ENCODE data around the gene ANKRD63. TPM values are rescaled to one million over a fixed set of nuclear protein-coding genes. Genes with fewer than 3 reads are reported as not detected.

Gene ANKRD63
- total and polyA plus RNA-seq, 2 of the 13 experiments (the other 11 are each of a cell fraction or from before 2014, with no cell fraction given), result not detected

DNA sequence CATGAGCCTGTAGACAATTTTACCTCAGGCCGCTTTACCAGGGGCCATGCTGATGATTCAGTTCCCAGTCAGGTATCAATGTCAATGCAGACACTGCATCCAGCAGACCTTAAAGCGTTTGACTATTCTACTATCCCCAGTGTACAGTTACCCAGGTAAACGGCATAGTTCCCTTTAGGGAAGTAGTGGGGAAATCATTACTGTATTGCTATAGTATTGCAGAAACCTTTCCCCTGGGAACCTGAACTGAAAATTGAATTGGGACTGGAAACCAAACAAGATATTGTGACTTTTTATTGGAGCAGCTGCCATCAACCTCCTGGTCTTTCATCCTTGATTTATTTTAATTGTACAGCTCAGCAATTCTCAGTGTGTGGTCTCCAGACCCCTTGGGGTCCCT is 34.1 kb upstream of the ANKRD63 start:
- Histone ChIP-seq H3K4me3 (replicated peaks in 1 of 3; ENCODE audit: insufficient read depth in 1 of 3, low read depth in 2 of 3, low read length in 3 of 3) (no peak overlapping the region), H3K27ac (ENCODE audit: extremely low read length, insufficient read depth, low read length) (no peak overlapping the region), H3K9ac (ENCODE audit: insufficient read depth, low read depth, low read length) (no peak overlapping the region), H3K9me3 (ENCODE audit: low read length) (no peaks in the 10 kb centered on the region), H3K36me3 (replicated peaks in 1 of 2; ENCODE audit: control insufficient read depth in 1 of 2, insufficient read depth in 2 of 2, low read length in 2 of 2) (no peaks in the 10 kb centered on the region), H2AFZ (ENCODE audit: low read length) (no peak overlapping the region), H4K20me1 (ENCODE audit: insufficient read depth, low read length) (no peaks in the 10 kb centered on the region), H3K27me3 (ENCODE audit: control insufficient read depth in 1 of 2, insufficient read depth in 2 of 2, low read length in 2 of 2) (peaks cover 1 to 29% of the 10 kb centered on the region in 2 experiments; a peak in 1 of 5 replicates), H3K4me1 (ENCODE audit: insufficient read depth, low read length) (peaks cover 17% of the 10 kb centered on the region), H3K79me2 (ENCODE audit: insufficient read depth, low read length) (no peaks in the 10 kb centered on the region), H3K4me2 (ENCODE audit: low read depth, low read length) (no peak overlapping the region)
- ChIA-PET CTCF (ENCODE audit: low intra/inter-chr PET ratio, low total read pairs) (no interaction called here), POLR2A (no interaction called here)
- no TSS peak for BruUV-seq (replicated peaks)
- intact Hi-C loops (cut with micrococcal nuclease; ENCODE audit: unreplicated experiment), result no loop called here
- in situ Hi-C loops (cut with HindIII; ENCODE audit: extremely low pct_ligation_motif_present, low pct_unique_long_range_greater_than_20kb), result no loop called here
- 19% methylated on average over 3 of the region's 3 CpGs for WGBS (ENCODE audit: low lambda C conversion rate)
- no peak for ATAC-seq
- DNase-seq (ENCODE audit: low spot score), result no peak
- TF ChIP-seq NFKBIZ (CRISPR knock-in tag; IDR thresholded peaks at IDR 0.05) (no peak), MAFK (conservative IDR thresholded peaks at IDR 0.05 in 1 of 2, IDR thresholded peaks at IDR 0.05 in 1 of 2; ENCODE audit: low read length in 2 of 2) (peak; percentile 30 to 31; a peak in 1 of 4 replicates)
- no peak for FAIRE-seq

DNA sequence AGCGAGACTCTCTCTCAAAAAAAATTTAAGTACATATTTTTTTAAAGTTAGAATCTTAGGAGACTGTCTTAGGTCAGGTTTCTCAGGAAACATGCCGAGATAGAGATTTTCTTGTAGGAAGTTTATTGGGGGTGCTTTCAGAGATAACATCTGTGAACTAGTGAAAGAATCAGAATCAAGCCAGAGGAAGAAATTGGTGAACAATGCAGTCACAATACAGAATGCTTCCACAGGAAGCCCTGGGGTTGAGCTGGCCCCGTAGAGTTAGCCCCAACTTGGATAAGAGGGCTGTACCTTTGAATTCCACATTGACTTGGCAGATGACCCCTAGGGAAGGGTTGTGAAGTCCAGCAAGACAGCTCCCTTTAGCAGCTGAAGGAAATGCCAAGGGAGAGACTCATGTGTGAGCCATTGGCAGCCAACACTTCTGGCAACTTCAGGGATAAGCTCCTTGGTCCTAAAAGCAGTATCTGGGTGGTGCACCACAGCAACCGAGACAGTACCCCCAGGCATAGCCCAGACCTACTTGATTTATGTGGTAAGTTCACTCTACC is 31.9 kb upstream of the ANKRD63 start:
- intact Hi-C loops (cut with micrococcal nuclease; ENCODE audit: unreplicated experiment), result no loop called here

More for the DNA sequence above, 31.9 kb upstream of the ANKRD63 start:
- ChIA-PET POLR2A (no interaction called here), CTCF (ENCODE audit: low intra/inter-chr PET ratio, low total read pairs) (no interaction called here)
- H3K79me2 ChIP-seq (ENCODE audit: insufficient read depth, low read length), result no peaks in the 10 kb centered on the region
- no peak overlapping the region for H3K4me2 ChIP-seq (ENCODE audit: low read depth, low read length)
- H3K4me1 ChIP-seq (ENCODE audit: insufficient read depth, low read length), result no peaks in the 10 kb centered on the region
- no peaks in the 10 kb centered on the region for H4K20me1 ChIP-seq (ENCODE audit: insufficient read depth, low read length)
- no TSS peak for BruUV-seq (replicated peaks)
- no peak overlapping the region for H3K9ac ChIP-seq (ENCODE audit: insufficient read depth, low read depth, low read length)
- H3K9me3 ChIP-seq (ENCODE audit: low read length), result no peaks in the 10 kb centered on the region
- no peak overlapping the region for H3K27ac ChIP-seq (ENCODE audit: extremely low read length, insufficient read depth, low read length)
- in situ Hi-C loops (cut with HindIII; ENCODE audit: extremely low pct_ligation_motif_present, low pct_unique_long_range_greater_than_20kb), result loop anchor here (5.0 kb wide), 1 partner anchor 37 kb away; no protein-coding TSS in a partner anchor
- 11% methylated on average over 4 of the region's 4 CpGs for WGBS (ENCODE audit: low lambda C conversion rate)
- FAIRE-seq, result no peak
- peaks cover 1 to 42% of the 10 kb centered on the region in 2 experiments; a peak in 2 of 5 replicates for H3K27me3 ChIP-seq (ENCODE audit: control insufficient read depth in 1 of 2, insufficient read depth in 2 of 2, low read length in 2 of 2)
- H3K4me3 ChIP-seq (replicated peaks in 1 of 3; ENCODE audit: insufficient read depth in 1 of 3, low read depth in 2 of 3, low read length in 3 of 3), result no peak overlapping the region
- ATAC-seq, result no peak
- TF ChIP-seq SMAD1 (CRISPR knock-in tag; IDR thresholded peaks at IDR 0.05; ENCODE audit: borderline replicate concordance, low read depth) (no peak), ZNF512 (CRISPR knock-in tag; IDR thresholded peaks at IDR 0.05) (no peak), JDP2 (CRISPR knock-in tag; IDR thresholded peaks at IDR 0.05; ENCODE audit: borderline replicate concordance) (no peak), CREM (IDR thresholded peaks at IDR 0.05) (no peak), CREM (CRISPR knock-in tag; IDR thresholded peaks at IDR 0.05) (no peak), SRSF1 (optimal IDR thresholded peaks at IDR 0.05; ENCODE audit: low read depth, low read length) (no peak), STAG1 (CRISPR knock-in tag; IDR thresholded peaks at IDR 0.05) (no peak), ZNF24 (IDR thresholded peaks at IDR 0.05) (no peak), THAP11 (CRISPR knock-in tag; IDR thresholded peaks at IDR 0.05) (no peak), HBP1 (CRISPR knock-in tag; IDR thresholded peaks at IDR 0.05; ENCODE audit: low read depth) (no peak), FOXA3 (CRISPR knock-in tag; IDR thresholded peaks at IDR 0.05) (no peak)
- DNase-seq (ENCODE audit: low spot score), result no peak
- H3K36me3 ChIP-seq (replicated peaks in 1 of 2; ENCODE audit: control insufficient read depth in 1 of 2, insufficient read depth in 2 of 2, low read length in 2 of 2), result no peaks in the 10 kb centered on the region
- no peak overlapping the region for H2AFZ ChIP-seq (ENCODE audit: low read length)
